GM21528 (cell line): ENCODE data around the gene ATP8B1.
"Not testable (repeated sequence)": the region's sequence is repeated elsewhere in the genome, so short reads cannot be mapped to it uniquely, and the experiment has no call there.

Experiments
- ATAC-seq: cut with Tn5 transposase; IDR thresholded peaks from one replicate; pipeline ENCODE4 v1.9.1; 2021; ENCODE audit warnings: mild to moderate bottlenecking, moderate library complexity; ENCODE audit not compliant: unreplicated experiment, low FRiP score

The ATP8B1 gene

DNA sequence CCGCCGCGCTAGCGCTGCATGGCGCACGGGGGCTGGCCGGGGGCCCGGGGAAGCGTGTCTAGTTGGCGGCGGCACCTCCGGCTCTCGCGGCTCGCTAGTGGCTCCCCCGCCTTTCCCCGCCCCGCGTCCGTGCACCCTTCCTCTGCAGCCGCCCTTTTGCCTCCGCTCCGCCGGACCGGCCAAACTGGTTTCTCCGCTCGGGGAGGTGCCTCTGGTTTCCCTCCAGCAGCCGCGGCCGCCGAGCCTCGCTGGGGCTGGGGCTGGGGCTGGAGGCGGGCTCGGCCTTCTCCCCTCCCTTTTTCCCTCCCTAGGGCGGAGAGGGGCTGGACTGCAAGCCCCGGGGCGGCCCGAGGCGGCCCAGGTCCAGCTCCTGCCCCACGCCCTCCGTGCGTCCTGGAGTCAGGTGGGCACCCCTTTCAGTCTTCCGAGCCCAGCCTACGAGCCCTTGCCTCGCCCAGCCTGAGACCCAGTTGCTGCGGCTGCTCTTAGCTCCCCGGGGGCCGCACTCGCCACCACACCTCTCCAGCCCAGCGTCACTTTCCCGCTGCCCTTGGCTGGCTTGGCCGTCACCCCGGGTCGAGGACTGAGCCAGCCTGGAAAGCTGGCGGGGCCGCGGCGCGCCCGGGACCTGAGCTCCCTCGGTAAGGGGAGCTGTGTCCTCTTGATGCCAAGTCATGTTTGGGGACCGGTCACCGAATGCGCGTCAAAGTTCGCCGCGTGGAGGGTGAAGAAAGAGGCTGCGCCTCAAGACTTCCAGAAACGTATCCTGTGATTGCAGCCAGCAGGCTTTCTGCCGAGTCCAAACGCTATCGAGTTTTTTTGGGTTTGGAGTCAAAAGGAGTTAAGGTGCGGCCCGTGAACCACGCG lies at the start of gene ATP8B1:
Gene ATP8B1, minus strand, starts transcription at position 213 of the 867 bp plus-strand sequence. CDS start 71,508 bp downstream, outside the sequence.
- ATAC-seq: no peak

DNA sequence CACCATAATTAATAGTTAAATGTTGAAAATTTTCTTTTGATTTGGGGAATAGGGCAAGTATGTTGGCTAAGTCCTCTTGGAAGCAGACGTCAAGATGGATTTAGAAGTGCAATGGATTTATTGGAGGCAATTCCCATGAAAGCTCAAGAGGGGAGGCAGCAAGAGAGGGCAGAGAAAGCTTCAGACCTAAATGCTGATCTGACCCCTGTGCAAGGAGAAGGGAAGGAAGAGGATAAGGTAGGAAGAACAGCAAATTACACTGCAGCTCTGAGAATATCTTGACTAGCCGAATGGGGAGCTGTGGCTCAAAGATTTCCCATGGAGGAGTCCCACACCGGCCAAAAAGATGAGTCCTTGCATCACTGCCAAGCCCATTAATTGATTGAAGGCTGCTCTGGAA lies 46.9 kb upstream of the ATP8B1 start:
- ATAC-seq: no peak

DNA sequence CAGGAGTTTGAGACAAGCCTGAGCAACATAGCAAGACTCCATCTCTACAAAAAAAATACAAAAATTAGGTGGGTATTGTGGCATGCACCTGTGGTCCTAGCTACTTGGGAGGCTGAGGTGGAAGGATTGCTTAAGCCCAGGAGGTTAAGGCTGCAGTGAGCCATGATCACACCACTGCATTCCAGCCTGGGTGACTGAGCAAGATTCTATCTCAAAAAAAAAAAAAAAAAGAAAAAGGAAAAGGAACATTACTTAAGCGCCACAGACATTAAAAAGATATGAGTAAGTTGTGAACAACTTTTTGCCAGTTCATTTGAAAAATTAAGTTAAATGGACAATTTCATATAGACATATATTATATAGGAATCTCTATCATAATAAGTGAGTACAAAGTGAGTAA lies 45.3 kb upstream of the ATP8B1 start:
- ATAC-seq: not testable (repeated sequence)

DNA sequence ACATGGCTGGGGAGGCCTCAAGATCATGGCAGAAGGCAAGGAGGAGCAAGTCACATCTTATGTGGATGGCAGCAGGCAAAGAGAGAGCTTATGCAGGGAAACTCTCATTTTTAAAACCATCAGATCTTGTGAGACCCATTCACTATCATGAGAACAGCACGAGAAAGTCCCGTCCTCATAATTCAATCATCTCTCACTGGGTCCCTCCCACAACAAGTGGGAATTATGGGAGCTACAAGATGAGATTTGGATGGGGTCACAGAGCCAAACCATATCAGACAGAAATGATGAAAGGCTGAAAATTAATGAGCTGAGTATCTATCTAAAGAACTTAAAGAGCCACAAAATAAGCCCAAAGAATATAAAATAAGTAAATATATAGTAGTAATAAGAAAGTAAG lies 44.3 kb upstream of the ATP8B1 start:
- not testable (repeated sequence) for ATAC-seq

DNA sequence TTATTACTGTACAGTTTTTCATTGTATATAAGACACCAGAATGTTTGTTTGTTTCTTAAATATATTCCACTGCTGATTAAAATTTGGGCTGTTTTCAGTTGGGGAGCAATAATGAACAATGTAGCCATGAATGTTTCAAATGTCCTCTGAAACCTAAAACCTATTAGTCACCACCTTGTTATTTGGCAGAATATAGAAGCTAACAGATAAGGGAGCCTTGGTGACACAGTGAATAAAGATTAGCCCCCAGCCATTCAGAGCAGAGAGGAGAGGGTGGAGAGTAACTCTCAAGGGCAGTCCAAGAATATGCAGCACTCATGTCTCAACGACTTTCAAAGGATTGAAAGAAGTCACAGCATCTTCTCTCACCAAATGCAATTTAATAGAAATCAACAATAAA lies 43.1 kb upstream of the ATP8B1 start:
- ATAC-seq: no peak

DNA sequence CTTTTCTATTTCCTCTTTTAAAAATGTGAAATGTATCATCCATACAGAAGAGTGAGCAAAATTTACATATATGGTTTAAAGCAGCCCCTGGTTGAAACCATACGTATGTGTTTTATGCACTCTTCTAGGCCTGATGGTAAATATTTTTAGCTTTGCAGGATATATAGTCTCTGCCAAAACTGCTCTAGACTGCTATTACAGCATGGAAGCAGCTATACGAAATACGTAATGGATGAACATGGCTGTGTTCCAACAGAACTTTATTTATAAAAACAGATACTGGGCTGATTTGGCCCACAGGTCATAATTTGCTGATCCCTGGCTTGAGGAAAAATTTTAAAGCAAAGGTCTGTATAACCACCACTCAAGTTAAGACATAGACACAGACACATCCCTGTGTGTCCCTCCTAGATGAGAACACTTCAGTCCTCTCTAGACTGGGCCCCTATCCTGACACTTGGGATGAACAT lies 42.5 kb upstream of the ATP8B1 start:
- no peak for ATAC-seq

DNA sequence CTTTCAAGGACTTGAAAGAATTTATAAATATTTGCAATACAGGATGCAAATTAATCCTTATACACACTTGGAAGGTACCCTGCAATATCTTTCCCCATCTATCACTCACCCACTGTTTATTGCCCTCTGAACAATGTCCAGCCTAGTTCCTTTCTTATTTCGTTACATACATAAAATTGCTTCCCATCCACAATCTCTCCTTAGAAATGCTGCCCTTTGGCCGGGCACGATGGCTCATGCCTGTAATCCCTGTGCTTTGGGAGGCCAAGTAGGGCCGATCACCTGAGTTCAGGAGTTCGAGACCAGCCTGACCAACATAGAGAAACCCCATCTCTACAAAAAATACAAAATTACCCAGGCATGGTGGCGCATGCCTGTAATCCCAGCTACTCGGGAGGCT lies 41.2 kb upstream of the ATP8B1 start:
- ATAC-seq: no peak

DNA sequence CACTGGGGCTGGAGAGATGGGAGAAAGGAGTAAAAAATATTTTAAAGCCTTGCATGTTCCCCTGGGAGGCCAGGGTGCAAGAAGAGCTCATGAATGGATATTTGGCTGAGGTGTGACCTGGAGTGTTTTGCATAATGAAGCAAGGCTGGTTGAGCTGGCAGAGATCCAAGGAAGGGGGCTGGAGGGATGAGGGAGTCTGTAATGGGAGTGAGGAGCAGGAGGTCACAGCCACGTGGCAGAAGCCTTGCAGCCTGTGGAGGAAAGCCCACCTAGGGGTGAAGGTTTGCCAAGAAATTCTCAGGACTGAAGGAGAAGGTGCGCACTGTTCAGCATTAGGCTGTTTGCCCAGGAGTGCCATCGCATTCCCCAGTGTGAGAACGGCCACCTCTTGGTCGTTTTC lies 40.3 kb upstream of the ATP8B1 start:
- ATAC-seq: no peak

DNA sequence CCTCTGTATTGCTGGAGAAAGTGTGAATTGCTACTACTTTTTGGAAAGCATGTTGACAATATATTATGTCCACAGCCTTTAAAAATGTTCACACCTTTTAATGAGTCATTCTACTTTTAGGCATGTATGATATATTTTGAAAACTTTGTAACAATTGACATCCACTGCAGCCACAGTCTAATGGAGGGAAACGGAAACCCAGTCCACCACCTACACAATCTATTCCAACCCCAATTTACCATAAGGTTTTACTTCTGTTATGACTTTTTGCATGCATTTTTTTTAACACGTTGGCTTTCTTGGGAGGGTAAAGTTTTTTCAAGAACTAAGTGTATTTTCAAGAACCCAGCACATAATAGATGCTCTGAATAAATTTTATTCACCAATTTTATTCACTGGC lies 38.5 kb upstream of the ATP8B1 start:
- ATAC-seq: peak; percentile 44

DNA sequence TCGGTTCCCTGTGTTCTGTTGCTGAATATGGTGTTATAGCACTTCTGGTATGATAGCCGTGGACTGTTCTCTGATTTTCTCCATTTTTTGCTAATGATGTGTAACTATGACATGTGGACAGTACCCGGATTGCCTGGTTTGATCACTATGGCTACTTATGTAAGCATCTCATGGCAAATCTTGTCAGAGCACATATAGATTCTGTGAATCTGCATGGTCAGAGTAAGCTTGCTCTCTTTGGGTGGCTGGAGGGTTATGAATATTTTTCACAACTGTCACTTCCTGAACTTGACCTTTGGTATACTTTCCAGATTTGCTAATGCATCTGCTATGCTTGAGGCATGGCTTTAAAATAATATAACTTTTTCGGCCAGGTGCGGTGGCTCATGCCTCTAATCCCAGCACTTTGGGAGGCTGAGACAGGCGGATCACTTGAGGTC lies 36.8 kb upstream of the ATP8B1 start:
- no peak for ATAC-seq

DNA sequence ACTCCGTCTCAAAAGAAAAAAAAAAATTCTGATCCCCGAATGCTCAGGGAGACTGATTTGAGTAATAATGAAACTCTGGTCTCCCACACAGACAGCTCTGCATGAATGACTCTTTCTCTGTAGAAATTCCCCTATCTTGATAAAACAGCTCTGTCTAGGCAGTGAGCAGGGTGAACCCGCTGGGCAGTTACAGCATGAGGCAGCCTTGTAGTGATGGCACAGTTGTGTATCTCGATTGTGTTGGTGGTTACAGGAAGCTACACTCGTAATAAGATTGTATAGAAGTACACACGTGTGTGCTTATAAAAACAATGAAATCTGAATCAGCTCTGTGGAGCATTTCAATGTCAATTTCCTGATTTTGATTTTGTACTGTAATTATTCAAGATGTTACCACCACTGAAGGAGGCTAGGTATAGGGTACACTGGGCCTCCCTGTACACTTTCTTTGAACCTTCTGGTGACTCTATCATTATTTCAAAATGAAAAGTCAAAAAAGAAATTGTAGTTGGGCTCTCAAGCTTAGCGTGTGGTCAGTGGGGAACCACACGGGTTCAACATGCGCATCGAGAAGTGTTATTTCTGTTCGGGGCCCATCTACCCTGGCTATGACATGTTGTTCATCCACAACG lies 34.9 kb upstream of the ATP8B1 start:
- peak; percentile 89 for ATAC-seq

DNA sequence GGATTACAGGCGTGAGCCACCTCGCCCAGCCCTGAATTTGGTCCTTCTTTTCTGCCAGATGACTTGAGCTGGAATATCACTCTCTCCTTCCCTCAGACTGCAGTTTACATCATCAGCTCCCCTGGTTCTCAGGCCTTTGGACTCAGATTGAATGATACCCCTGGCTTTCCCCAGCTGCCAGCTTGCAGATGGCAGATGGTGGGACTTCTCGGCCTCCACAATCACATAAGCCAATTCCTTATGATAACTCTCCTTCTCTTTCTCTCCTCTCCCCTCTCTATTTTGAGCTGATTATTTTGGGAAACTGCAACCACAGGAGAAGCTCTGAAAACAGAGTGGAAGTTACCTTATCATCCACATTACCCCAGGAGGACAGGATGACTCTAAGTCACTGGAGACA lies 33.4 kb upstream of the ATP8B1 start:
- ATAC-seq: no peak

DNA sequence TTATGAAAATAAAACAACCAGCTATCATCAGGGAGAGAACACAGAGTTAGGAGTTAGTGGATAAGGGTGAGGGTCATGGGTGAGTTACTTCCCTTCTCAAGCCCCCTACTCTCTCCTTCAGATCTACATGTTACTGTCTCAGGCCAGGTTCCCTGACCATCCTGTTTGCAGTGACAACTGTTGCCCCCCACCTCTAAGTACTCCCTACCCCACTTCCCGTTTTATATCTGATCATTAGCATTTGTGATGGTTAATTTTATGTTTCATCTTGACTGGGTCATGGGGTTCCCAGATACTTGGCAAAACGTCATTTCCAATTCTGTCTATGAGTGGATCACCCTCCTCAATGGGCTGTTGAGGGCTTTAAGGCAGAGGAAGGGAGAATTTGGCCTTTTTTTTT lies 32.8 kb upstream of the ATP8B1 start:
- ATAC-seq: no peak

DNA sequence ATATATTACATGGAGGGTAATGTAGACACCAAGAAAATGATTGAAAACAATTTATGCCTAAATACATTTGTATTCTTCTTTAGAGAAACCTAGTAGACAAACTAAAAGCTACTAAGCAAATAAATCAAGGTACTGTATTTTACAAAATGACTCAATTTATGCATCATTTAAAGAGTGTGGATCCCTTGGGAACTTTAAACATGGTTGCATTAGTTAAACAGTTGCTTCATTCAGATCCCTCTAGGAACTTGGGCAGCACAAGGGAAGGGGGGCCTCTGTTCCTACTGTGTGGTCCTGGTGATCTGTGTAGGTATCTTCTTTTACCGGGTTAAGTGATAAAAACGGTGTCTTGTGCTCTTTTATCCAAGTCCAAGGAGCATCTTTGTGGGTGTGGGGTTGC lies 31.5 kb upstream of the ATP8B1 start:
- no peak for ATAC-seq

DNA sequence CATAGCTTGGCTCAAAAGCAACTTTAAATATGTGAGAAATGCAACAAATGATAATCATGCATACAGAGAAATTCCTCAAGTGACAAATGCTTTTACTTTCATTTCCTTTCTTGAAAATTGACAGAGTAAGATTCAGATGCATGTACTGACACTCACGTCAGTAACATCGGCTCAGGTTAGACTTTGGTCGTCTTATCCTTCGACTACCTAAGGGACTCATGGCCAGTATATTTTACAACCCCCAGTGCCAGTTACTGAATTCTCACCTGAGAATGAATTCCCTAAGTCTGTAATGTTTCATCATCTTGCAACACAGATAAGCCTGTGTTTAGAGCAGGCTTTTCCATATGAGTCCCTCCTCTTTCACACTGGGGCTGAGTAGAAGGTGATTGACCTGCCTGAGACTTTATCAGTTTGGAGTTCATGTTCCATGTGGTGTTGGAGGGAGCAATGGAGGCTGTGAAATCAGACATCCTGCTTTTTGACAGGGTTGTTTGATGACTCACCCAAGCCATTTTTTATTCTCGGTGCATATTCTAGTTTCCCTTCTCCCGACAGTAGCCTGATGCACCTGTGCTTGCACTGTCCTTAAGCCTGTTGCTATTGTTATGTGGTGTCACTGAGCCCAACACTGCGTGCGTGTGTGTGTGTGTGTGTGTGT lies 30.5 kb upstream of the ATP8B1 start:
- ATAC-seq: peak; percentile 52

DNA sequence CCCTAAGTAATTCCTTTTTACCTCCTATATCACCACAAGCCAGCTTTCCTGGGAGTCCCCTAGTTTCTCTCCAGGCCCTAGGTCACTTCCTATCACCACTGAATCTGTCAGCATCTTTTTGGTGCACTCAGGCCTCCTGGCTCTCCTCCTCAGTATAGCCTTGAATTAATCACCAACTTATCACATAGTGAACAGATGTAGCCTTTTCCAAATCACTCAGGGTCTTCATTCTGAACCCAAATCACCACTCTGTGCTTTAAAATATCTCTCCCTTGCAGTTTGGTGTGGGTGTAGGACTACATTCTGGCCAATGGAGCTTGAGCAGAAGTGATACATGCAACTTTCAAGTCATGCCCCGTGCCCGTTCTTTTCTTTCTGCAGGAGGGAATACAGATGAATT lies 29.6 kb upstream of the ATP8B1 start:
- ATAC-seq: no peak

DNA sequence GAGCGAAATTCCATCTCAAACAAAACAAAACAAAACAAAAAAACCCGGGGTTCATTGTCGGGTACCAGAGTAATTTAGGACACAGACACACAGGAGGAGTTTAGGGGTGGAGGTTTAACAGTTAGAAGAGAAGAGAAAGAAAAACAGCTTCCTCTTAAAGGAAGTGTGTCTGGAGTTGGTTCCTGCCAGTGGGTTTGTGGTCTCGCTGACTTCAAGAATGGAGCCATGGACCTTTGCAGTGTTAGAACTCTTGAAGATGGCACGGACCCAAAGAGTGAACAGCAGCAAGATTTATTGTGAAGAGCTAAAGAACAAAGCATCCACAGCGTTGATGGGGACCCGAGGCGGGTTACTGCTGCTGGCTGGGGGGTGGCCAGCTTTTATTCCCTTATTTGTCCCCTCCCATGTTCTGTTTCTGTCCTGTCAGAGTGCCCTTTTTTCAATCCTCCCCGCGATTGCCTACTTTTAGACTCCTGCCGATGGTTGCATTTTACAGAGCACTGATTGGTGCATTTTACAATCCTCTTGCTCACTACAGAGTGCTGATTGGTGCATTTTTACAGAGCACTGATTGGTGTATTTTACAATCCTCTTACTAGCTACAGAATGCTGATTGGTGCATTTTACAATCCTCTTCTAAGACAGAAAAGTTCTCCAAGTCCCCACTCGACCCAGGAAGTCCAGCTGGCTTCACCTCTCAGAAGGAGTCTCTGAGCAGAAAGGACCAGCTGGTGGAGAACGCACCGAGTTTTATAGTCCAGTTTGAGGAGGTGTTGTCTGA lies 28.7 kb upstream of the ATP8B1 start:
- ATAC-seq: no peak

DNA sequence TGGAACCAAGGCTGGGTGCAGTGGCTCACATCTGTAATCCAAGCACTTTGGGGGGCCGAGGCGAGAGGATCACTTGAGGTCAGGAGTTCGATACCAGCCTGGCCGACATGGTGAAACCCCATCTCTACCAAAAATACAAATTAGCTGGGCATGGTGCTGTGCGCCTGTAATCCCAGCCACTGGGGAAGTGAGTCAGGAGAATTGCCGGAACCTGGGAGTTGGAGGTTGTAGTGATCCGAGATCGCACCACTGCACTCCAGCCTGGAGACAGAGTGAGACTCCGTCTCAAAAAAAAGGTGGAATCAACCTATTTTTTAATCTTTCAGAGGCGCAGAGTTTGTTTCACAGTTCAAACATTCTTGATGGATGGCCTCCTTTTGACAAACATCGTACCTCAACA lies 24.5 kb upstream of the ATP8B1 start:
- no peak for ATAC-seq

DNA sequence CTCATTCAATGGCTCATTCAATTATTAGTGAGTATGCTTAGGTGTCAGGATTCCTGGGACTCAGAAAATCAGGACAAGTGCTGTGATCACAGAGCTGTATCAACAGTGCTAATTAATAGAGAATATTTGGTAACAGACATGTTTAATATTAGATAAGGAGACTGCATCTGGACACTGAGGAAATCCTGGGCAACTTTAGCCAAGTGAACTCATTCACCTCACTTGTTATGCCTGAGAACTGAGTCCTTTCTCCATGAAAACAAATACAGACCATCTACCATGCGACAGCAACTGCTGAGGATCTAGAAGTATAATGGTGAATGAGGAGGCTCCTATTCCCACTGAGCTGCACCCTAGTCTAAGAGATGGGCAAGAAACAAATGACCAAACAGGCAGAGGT lies 23.1 kb upstream of the ATP8B1 start:
- no peak for ATAC-seq

DNA sequence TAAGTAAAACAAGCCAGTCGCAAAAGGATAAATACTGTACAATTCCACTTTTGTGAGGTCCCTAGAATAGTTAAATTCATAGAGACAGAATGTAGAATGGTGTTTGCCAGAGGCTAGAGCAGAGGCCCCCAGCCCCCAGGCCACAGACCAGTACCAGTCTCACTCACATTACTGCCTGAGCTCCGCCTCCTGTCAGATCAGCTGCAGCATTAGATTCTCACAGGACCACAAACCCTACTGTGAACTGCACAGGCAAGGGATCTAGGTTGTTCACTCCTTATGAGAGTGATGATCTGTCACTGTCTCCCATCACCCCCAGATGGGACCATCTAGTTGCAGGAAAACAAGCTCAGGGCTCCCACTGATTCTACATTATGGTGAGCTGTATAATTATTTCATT lies 17.5 kb upstream of the ATP8B1 start:
- not testable (repeated sequence) for ATAC-seq
